ENCODE data around the gene SUSD5.
"Not testable (repeated sequence)": the region's sequence is repeated elsewhere in the genome, so short reads cannot be mapped to it uniquely, and the experiment has no call there.

SUSD5 gene

GRCh38 chr3:33187368-33187634 is 31.3 kb downstream of the SUSD5 start:
- no peak for DNase-seq

- no peak for DNase-seq
Observed at GRCh38 chr3:33186524-33187367, 31.9 kb downstream of the SUSD5 start.

- no peak for DNase-seq
Observed at GRCh38 chr3:33184863-33185262, 33.7 kb downstream of the SUSD5 start.

GRCh38 chr3:33181641-33182040 is 37.0 kb downstream of the SUSD5 start:
- DNase-seq: not testable (repeated sequence)

- DNase-seq: no peak
Observed at GRCh38 chr3:33181229-33181628, 37.4 kb downstream of the SUSD5 start.

GRCh38 chr3:33179132-33179531 is 39.5 kb downstream of the SUSD5 start:
- no peak for DNase-seq

GRCh38 chr3:33174711-33175414 is 43.7 kb downstream of the SUSD5 start:
- no peak for DNase-seq

- no peak for DNase-seq
Observed at GRCh38 chr3:33174095-33174494, 44.5 kb downstream of the SUSD5 start.

GRCh38 chr3:33173672-33174071 is 44.9 kb downstream of the SUSD5 start:
- DNase-seq: no peak

GRCh38 chr3:33173103-33173502 is 45.5 kb downstream of the SUSD5 start:
- no peak for DNase-seq

- no peak for DNase-seq
Observed at GRCh38 chr3:33171580-33171979, 47.0 kb downstream of the SUSD5 start.

- no peak for DNase-seq
Observed at GRCh38 chr3:33170531-33170930, 48.1 kb downstream of the SUSD5 start.

- DNase-seq: no peak
Observed at GRCh38 chr3:33167716-33168336, 50.8 kb downstream of the SUSD5 start.

GRCh38 chr3:33167284-33167683 is 51.3 kb downstream of the SUSD5 start:
- DNase-seq: no peak

GRCh38 chr3:33166095-33166494 is 52.5 kb downstream of the SUSD5 start:
- DNase-seq: no peak

- no peak for DNase-seq
Observed at GRCh38 chr3:33165372-33165771, 53.2 kb downstream of the SUSD5 start.

- not testable (repeated sequence) for DNase-seq
Observed at GRCh38 chr3:33162621-33163020, 56.0 kb downstream of the SUSD5 start.

- no peak for DNase-seq
Observed at GRCh38 chr3:33159981-33160380, 58.6 kb downstream of the SUSD5 start.

- DNase-seq: no peak
Observed at GRCh38 chr3:33159234-33159633, 59.4 kb downstream of the SUSD5 start.

GRCh38 chr3:33155301-33155700 is 63.3 kb downstream of the SUSD5 start:
- DNase-seq: no peak

GRCh38 chr3:33153782-33154181 is 64.8 kb downstream of the SUSD5 start:
- DNase-seq: no peak

GRCh38 chr3:33152363-33153360 is 65.9 kb downstream of the SUSD5 start:
- no peak for DNase-seq

GRCh38 chr3:33149342-33149741 is 69.3 kb downstream of the SUSD5 start:
- DNase-seq: no peak

All from activated CD4-positive, alpha-beta T cell treated with anti-CD3 and anti-CD28 coated beads for 4 hours (primary cell).